GM12878 (cell line): Measurements from ENCODE around the gene C19orf73.

ENCODE experiments used
- BCL11A ChIP-seq: IDR thresholded peaks from 2 replicates; pipeline ENCODE4 v1.6.1; 2011; ENCODE audit warnings: low read depth, low read length
- EZH2 ChIP-seq: IDR thresholded peaks from 2 replicates; pipeline ENCODE4 v1.6.1; 2012; ENCODE audit warnings: low read depth, mild to moderate bottlenecking, control low read depth, inconsistent platforms, low read length, borderline replicate concordance; ENCODE audit not compliant: control insufficient read depth
- NFYB ChIP-seq: IDR thresholded peaks from 2 replicates; pipeline ENCODE4 v1.6.1; 2011; ENCODE audit warnings: low read depth, mild to moderate bottlenecking, low read length, improper control_type of control experiment, moderate library complexity; ENCODE audit not compliant: insufficient read depth
- POLR2A ChIP-seq: IDR thresholded peaks from 2 replicates; pipeline ENCODE4 v1.6.1; 2011; ENCODE audit warnings: low read depth, mild to moderate bottlenecking, low read length
- SREBF1 ChIP-seq: IDR thresholded peaks from 2 replicates; pipeline ENCODE4 v1.6.1; 2012; ENCODE audit warnings: mild to moderate bottlenecking, low read length
- TCF3 ChIP-seq: IDR thresholded peaks from 2 replicates; pipeline ENCODE4 v1.6.1; 2012; ENCODE audit warnings: low read depth, mild to moderate bottlenecking, low read length, borderline replicate concordance; ENCODE audit not compliant: insufficient read depth

GRCh38 chr19:49167857-49168409 lies 49.0 kb upstream of the C19orf73 start:
- TF ChIP-seq NFYB (no peak), SREBF1 (no peak), TCF3 (no peak), BCL11A (no peak), POLR2A (no peak), EZH2 (no peak)
